Lower leg skin (tissue), 3 donors: ENCODE data around the gene INPP5B.

ENCODE experiments used
- POLR2A ChIP-seq, 2 donors: fragments of 450-650 bp; IDR thresholded peaks; one replicate each; pipeline ENCODE4 v1.6.1; 2016 to 2017; ENCODE audit warnings: antibody characterized with exemption in 2 of 2, mild to moderate bottlenecking in 1 of 2, moderate library complexity in 1 of 2
- TF ChIP-seq, protein P1 (sequence below), 3 donors: fragments of 450-650 bp; IDR thresholded peaks; one replicate each; pipeline ENCODE4 v1.5.1; 2016; ENCODE audit warnings: antibody characterized with exemption in 3 of 3, mild to moderate bottlenecking in 3 of 3, moderate library complexity in 2 of 3

DNA sequence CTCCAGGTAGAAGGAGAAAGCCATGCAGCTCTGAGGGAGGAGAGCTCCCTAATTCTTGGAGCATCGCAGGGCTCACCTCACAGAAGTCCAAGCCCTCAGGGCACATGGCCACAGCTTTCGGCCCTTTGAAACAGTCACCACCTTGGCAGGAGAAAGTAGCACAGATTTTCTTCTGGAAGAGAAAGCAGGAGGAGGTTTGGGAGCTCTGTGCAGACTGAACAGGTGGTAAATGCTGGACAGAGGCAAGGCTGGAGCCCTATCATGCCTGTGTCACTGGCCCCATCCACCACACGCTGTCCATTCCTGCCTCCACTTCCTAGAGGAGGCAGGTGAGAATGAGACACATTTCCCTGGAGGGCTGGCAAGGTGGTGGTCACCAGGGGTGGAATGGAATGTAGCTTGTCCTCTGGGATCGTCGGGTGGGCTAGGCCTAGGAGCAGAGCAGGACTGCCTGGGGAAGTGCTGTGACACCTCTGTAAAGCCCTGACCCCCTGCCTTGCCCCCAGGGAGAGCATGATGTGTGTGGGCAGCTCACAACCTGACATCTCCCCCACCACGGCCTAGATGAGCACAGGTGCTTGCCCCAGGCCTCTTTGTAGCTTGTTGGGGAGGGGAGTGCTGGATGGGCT lies 2.8 kb upstream of the INPP5B start:
- TF ChIP-seq, protein P1, sequence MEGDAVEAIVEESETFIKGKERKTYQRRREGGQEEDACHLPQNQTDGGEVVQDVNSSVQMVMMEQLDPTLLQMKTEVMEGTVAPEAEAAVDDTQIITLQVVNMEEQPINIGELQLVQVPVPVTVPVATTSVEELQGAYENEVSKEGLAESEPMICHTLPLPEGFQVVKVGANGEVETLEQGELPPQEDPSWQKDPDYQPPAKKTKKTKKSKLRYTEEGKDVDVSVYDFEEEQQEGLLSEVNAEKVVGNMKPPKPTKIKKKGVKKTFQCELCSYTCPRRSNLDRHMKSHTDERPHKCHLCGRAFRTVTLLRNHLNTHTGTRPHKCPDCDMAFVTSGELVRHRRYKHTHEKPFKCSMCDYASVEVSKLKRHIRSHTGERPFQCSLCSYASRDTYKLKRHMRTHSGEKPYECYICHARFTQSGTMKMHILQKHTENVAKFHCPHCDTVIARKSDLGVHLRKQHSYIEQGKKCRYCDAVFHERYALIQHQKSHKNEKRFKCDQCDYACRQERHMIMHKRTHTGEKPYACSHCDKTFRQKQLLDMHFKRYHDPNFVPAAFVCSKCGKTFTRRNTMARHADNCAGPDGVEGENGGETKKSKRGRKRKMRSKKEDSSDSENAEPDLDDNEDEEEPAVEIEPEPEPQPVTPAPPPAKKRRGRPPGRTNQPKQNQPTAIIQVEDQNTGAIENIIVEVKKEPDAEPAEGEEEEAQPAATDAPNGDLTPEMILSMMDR (IDR thresholded peaks at IDR 0.05), result no peak
- no peak for TF ChIP-seq POLR2A (IDR thresholded peaks at IDR 0.05)
